Sciatic nerve (tissue), 2 donors: ENCODE measurements around the gene ACTR1A. TPM values are rescaled to one million over a fixed set of nuclear protein-coding genes. Genes with fewer than 3 reads are reported as not detected.
A peak's percentile ranks its signal among the peaks of the same experiment; 100 is the strongest.
"Not testable (repeated sequence)": the region's sequence is repeated elsewhere in the genome, so short reads cannot be mapped to it uniquely, and the experiment has no call there.

Experiments
- ATAC-seq: fragments of 200-7000 bp; cut with Tn5 transposase; one replicate; pipeline ENCODE4 v1.9.1; 2020; ENCODE audit warnings: mild to moderate bottlenecking, moderate library complexity
- DNase-seq: peaks from one replicate; pipeline ENCODE4 v3.0.0-alpha.2; 2020; ENCODE audit warnings: low spot score
- intact Hi-C: fragments of 100-400 bp; cut with DNase I; formaldehyde crosslinking; loops from one replicate; pipeline ENCODE4 v1.14.2; 2022
- total RNA-seq: library from RNA; stranded (reverse); fragmentation: NEBNext Ultra II Directional; extraction: Animal tissue kit (Norgen Biotek cat#: 25700); gene quantifications from one replicate; pipeline ENCODE4 v1.2.1, GENCODE V29; 2021
- donor health status: DM: no; HTN: no; CAD: no.
- donor health status: DM: no; HTN: no; CAD: no.

The ACTR1A gene
- 84.3 TPM for total RNA-seq

- ATAC-seq: peak; percentile 90
Measured at GRCh38 chr10:102502337-102503151, at the start of gene ACTR1A. Gene ACTR1A, minus strand, starts transcription at chr10:102502712. Its CDS starts 65 bp downstream, at chr10:102502647.

GRCh38 chr10:102550636-102551210 lies 48.2 kb upstream of the ACTR1A start:
- DNase-seq (no peak), ATAC-seq (no peak)
- intact Hi-C loops: no loop called here

More at GRCh38 chr10:102502337-102503151, at the start of gene ACTR1A:
- peak; percentile 98 for DNase-seq
- intact Hi-C loops: loop anchor here (5.0 kb wide), 1 partner anchor 80 kb away; no protein-coding TSS in a partner anchor

GRCh38 chr10:102549549-102549948 lies 47.0 kb upstream of the ACTR1A start:
- peak; percentile 0 for DNase-seq
- no peak for ATAC-seq
- intact Hi-C loops: no loop called here

- intact Hi-C loops: no loop called here
- ATAC-seq (peak; percentile 39), DNase-seq (no peak)
Measured at GRCh38 chr10:102546606-102547320, 44.3 kb upstream of the ACTR1A start.

- peak; percentile 51 for DNase-seq
- ATAC-seq: no peak
- intact Hi-C loops: no loop called here
Measured at GRCh38 chr10:102545997-102546396, 43.5 kb upstream of the ACTR1A start.

GRCh38 chr10:102545265-102545871 lies 42.9 kb upstream of the ACTR1A start:
- intact Hi-C loops: no loop called here
- peak; percentile 18 for DNase-seq
- no peak for ATAC-seq

GRCh38 chr10:102542800-102543418 lies 40.4 kb upstream of the ACTR1A start:
- no peak for ATAC-seq
- intact Hi-C loops: no loop called here
- no peak for DNase-seq

GRCh38 chr10:102540023-102540422 lies 37.5 kb upstream of the ACTR1A start:
- DNase-seq (no peak), ATAC-seq (no peak)
- intact Hi-C loops: no loop called here

- intact Hi-C loops: no loop called here
- ATAC-seq (no peak), DNase-seq (no peak)
Measured at GRCh38 chr10:102538811-102539210, 36.3 kb upstream of the ACTR1A start.

GRCh38 chr10:102537948-102538347 lies 35.4 kb upstream of the ACTR1A start:
- no peak for DNase-seq
- ATAC-seq: no peak
- intact Hi-C loops: no loop called here

- DNase-seq (no peak), ATAC-seq (no peak)
- intact Hi-C loops: no loop called here
Measured at GRCh38 chr10:102537367-102537766, 34.9 kb upstream of the ACTR1A start.

GRCh38 chr10:102535481-102536147 lies 33.1 kb upstream of the ACTR1A start:
- DNase-seq: no peak
- intact Hi-C loops: no loop called here
- ATAC-seq: no peak

- ATAC-seq, DNase-seq, intact Hi-C loops: not testable (repeated sequence)
Measured at GRCh38 chr10:102534966-102535365, 32.5 kb upstream of the ACTR1A start.

GRCh38 chr10:102534333-102534732 lies 31.8 kb upstream of the ACTR1A start:
- intact Hi-C loops: no loop called here
- DNase-seq (no peak), ATAC-seq (peak; percentile 42)

GRCh38 chr10:102527546-102527945 lies 25.0 kb upstream of the ACTR1A start:
- DNase-seq (peak; percentile 15), ATAC-seq (no peak)
- intact Hi-C loops: no loop called here

- no peak for ATAC-seq
- peak; percentile 26 for DNase-seq
- intact Hi-C loops: no loop called here
Measured at GRCh38 chr10:102524746-102525145, 22.2 kb upstream of the ACTR1A start.

GRCh38 chr10:102523250-102524029 lies 20.9 kb upstream of the ACTR1A start:
- peak; percentile 63 for DNase-seq
- ATAC-seq: no peak
- intact Hi-C loops: no loop called here

- DNase-seq: peak; percentile 6
- intact Hi-C loops: no loop called here
Measured at GRCh38 chr10:102522874-102523249, 20.4 kb upstream of the ACTR1A start.

More at GRCh38 chr10:102522874-102523249, 20.4 kb upstream of the ACTR1A start:
- no peak for ATAC-seq
